GM19239 (cell line): ENCODE results near the gene OCA2.

ENCODE experiments used
- DNase-seq: peaks from one replicate; pipeline ENCODE4 v3.0.0; 2011; ENCODE audit warnings: low spot score; ENCODE audit not compliant: insufficient read length
- FAIRE-seq: peaks from 2 replicates; lab custom pipeline; 2011; peaks lifted over from hg19 to GRCh38; lab: Jason Lieb, UNC

Gene OCA2

GRCh38 chr15:28084547-28084946 is 14.6 kb downstream of the OCA2 start:
- DNase-seq = no peak

DNA sequence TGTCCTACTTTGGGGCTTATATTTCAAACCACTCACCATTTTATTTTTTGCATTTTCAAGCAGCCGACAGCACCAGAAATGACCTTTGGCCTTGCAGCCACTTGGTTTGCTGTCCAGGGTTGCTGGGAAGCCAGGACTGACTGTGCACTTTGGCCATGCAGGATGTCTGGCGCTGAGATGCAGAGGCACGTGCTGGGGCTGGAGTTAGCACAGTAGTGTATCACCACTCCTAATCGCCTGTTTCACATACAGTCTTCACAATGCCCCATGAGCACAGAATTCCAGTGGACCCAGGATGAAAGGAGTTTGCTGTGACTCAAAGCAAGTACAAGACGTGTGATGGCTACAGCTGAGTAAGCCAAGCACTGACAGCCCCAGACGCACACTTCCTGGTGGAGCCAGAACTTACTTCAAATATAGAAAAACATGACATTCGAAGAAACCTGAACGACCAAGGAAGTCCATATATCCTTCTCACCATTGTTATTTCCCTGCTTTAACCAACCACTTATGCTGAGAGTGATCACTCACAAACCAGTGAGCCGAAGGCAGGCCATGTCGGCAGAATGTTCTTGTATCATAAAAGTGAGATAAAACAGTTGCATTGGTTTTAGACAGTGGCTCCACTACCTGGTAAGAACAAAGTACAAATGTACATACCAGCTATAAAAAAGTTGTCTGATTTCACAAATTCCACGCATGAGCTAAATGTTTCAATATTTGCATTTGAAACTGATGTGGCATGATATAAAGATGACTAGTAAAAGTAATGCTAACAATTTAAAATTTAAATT is 16.0 kb downstream of the OCA2 start:
- no peak for DNase-seq
- FAIRE-seq = no peak

More at GRCh38 chr15:28084547-28084946, 14.6 kb downstream of the OCA2 start:
- no peak for FAIRE-seq

DNA sequence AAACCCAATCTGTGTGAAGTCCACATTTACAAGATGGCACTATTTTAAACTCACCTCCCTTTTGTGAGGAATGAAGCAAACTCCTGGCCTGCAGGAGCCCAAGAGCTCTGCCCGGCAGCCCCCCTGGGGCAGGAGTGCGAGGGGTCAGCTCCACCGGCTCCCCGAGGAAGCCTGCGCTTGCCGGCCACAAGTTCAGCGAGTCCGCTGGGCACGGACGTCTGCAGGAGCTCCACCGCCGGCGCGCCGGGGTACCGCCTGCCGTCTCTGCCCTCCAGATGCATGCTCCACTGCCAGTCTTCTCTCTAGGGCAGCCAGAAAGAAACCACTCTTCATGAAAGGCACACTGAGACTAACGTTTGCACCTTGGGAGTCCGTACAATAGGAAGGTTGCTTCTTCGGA is 17.5 kb downstream of the OCA2 start:
- FAIRE-seq (no peak), DNase-seq (no peak)

DNA sequence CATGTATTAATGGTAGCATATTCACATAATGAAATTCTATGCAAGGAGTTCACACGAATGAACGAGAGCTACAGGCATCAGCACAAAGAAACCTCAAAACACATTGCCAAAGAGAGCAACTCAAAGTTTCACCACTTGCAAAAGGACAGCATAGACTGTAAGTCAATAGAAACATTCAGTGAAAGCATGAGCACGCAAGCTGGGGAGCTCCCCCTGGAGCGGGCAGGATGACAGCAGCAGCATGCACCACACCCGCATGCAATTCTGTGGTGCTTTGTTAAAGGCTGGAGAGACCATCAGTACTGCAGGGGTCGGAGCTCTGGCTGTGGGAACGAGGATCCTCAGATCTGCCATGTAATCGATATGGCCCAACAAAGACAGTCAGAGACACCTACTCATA is 18.7 kb downstream of the OCA2 start:
- DNase-seq = no peak
- no peak for FAIRE-seq

- DNase-seq (no peak), FAIRE-seq (no peak)
These were observed 19.7 kb downstream of the OCA2 start for GRCh38 chr15:28079313-28079969.

GRCh38 chr15:28078191-28078719 is 20.9 kb downstream of the OCA2 start:
- DNase-seq (no peak), FAIRE-seq (no peak)

GRCh38 chr15:28075573-28075972 is 23.5 kb downstream of the OCA2 start:
- FAIRE-seq = no peak
- DNase-seq = no peak

- no peak for FAIRE-seq
These were observed 30.2 kb downstream of the OCA2 start for GRCh38 chr15:28068930-28069329.

DNA sequence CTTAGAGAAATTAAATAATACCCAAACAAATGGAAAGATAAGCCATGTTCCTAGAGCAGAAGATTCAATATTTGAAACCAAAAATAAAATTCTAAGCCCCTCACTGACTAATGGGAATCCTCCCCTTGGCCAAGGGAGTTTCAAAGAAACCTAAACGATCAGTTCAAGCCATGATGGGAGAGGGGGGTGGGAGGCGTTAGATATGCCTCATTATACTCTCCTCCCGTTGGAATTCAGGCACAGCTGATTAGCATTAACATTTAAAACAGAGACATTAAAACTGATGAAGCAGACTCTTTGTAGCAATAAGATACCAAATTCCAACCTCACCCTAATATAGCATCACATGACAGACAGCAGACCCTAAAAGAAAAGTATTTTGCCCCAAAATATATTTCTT is 32.9 kb downstream of the OCA2 start:
- no peak for DNase-seq
- FAIRE-seq = no peak

More at GRCh38 chr15:28068930-28069329, 30.2 kb downstream of the OCA2 start:
- DNase-seq = no peak

- no peak for DNase-seq
- FAIRE-seq = no peak
These were observed 39.1 kb downstream of the OCA2 start for GRCh38 chr15:28060005-28060404.

DNA sequence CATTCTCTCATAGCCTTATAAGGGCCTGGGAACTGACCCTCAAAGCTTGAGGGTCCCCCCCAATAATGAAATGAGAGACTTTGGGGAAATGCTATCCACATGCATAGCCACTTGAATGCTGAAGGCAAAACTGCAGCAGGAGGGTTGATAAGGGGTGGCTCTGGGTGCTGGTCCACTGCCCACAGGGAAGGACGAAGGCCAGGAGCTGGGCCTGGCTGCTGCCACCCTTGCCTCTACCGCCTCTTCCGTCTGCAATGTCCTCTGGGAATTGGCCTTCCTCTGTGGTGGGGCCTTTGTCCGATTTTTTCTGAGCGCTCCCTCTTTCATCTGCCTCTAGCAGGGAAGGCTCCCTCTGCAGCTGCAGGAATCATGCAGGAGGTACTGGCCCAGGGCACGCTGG is 41.0 kb downstream of the OCA2 start:
- no peak for DNase-seq
- FAIRE-seq = no peak

- FAIRE-seq (no peak), DNase-seq (no peak)
These were observed 47.0 kb downstream of the OCA2 start for GRCh38 chr15:28051955-28052633.

GRCh38 chr15:28049581-28049980 is 49.5 kb downstream of the OCA2 start:
- FAIRE-seq = no peak
- DNase-seq = no peak

DNA sequence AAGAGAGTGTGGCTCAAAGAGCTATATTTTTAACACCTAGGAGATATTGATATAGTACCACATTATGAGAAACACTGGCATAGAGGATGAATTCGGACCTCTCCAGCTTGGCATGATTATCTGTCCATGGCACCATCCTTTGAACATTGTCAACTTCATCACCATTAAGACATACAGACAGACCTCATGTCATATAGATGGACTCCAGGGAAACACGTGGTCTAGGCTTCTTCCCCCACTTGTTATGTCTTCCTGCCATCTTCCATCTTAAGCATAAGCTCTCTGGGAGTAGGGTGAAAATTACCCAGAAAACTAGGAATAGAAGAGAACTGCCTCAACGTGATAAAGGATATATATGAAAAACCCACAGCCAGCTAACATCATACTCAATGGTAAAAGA is 51.8 kb downstream of the OCA2 start:
- FAIRE-seq (no peak), DNase-seq (no peak)

- DNase-seq = no peak
- FAIRE-seq = no peak
These were observed 54.9 kb downstream of the OCA2 start for GRCh38 chr15:28044121-28044672.

DNA sequence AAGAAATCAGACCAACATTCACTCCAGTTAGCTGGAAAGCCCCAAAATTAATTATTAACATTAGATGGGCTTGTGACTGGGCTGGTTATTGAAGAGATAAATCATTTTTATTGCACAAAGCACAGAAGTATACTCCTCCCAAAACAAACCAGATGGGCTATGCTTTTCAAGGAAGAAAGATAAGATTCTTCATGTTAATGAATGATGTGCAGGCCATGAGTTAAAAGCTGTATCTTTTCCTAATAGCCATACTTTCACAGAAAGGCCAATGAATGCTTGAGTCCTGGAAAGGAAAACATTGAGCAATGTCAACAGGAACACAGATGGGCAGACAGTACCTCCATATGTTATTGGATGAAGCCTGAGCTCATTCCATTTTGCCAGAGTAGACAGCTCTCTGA is 55.4 kb downstream of the OCA2 start:
- no peak for FAIRE-seq

DNA sequence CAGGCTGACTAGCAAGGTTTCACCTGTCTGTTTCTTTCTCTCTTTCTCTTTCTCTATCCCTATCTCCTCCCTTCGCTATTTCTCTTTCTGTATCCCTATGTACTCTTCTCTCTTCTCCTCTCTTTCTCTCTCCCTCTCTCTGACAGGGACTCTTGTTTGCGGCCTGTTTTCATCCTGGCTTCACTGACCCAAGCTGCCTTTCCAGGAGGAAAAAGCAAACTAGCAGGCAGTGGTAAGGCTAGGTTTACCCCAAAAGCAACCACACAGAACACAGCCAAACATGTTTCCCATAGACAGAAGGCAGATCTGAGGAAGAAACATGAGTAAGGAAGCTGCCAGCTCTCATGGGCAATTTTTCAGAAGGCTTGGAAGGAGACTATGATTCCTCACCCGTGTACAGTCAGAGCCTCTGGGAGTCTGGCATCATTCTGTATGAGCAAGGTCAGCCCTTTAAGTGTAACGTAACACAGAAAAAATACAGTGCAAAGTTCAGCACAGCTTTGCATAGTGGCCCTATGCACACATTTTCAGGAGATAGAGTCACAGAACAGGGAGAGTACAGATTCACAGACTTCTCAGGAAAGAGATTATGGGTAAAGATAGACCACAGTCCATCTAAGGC is 61.0 kb downstream of the OCA2 start:
- no peak for DNase-seq

More for the DNA sequence above, 55.4 kb downstream of the OCA2 start:
- no peak for DNase-seq

GRCh38 chr15:28033443-28033842 is 65.7 kb downstream of the OCA2 start:
- no peak for FAIRE-seq

More for the DNA sequence above, 61.0 kb downstream of the OCA2 start:
- FAIRE-seq = no peak

DNA sequence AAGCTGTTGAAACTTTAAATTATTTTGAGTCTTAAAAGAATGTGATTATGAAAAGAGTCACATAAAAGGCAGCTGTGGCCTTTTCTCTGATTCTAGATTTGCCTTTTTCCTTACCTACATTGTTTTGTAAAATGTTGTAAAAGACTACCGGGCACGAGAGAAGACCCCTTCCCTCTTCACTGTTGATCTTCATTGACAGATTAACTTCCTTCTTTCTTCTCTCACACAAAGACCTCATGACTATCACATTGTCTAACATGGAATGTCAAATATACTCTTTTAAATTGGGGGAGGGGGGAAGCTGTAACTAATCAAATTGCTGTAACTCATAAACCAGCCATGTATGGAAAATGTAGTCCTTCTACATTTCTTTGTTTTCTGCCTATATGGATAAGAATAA is 68.3 kb downstream of the OCA2 start:
- FAIRE-seq = no peak

More at GRCh38 chr15:28033443-28033842, 65.7 kb downstream of the OCA2 start:
- DNase-seq = no peak

GRCh38 chr15:28027714-28028076 is 71.4 kb downstream of the OCA2 start:
- DNase-seq (no peak), FAIRE-seq (no peak)

More for the DNA sequence above, 68.3 kb downstream of the OCA2 start:
- no peak for DNase-seq
